GM21576 (cell line): ENCODE data around the gene RAB3B.
"Not testable (repeated sequence)": the region's sequence is repeated elsewhere in the genome, so short reads cannot be mapped to it uniquely, and the experiment has no call there.

Source experiments
- ATAC-seq: cut with Tn5 transposase; IDR thresholded peaks from one replicate; pipeline ENCODE4 v1.9.1; 2021; ENCODE audit warnings: mild to moderate bottlenecking, moderate library complexity; ENCODE audit not compliant: unreplicated experiment

Gene RAB3B

DNA sequence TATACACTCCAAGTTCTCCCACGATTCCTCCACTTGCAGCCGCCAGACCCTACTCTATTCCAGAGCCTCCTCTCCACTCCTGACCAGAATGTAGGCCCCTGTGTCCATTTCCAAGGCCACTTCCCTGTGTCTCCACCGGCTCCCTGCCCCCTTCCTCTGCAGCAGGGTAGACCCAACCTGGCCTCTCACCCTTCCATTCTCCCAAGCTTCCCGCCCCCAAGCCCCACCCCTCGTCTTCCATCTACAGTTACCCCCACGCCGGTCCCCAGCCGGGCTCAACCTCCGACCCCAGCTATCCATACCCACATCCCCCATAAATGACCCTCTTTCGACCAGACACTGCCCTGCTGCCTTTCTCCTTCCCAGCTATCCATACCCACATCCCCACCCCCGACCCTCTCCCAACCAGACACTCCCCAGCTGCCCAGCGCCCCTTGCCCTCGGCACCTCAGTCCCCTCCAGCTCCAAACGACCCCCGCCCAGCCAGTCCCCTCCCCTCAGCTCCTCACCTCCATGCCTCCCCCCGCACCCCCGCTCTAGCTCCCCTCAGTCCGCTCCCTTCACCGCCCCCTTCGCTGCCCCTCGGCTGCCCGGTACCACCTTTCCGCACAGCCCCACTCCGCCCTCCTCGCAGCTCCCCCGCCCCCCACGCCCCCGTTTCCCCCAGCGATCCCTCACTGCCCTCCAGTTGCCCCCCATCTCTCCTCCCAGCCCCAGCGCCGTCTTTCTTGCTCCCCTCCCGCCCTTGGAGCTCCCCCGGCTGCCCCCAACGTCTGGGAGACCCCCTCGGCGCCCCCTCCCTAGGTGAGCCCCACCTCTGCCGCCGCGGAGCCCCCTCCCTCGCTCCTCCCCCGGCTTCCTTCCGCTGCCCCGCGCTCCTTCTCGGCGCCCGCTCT, 670 bp downstream of the RAB3B start:
- ATAC-seq = no peak

DNA sequence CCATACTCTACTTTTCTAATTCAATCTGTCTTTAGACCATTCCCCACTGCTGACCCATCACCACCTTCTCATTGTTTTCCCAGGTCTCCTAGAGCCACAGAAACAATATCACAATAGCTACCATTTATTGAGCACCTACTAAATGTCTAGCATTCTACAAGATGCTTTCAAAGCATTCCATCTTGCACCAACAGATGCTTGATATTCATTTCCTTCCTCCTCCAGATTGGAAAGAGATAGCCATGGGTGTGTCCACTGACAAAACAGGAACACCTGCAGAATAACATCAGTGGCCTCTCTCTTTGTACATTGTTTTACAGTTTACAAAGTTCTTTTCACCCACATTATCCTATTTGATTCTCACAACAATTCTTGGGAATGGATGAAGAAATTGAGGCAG, 2.2 kb downstream of the RAB3B start:
- no peak for ATAC-seq

DNA sequence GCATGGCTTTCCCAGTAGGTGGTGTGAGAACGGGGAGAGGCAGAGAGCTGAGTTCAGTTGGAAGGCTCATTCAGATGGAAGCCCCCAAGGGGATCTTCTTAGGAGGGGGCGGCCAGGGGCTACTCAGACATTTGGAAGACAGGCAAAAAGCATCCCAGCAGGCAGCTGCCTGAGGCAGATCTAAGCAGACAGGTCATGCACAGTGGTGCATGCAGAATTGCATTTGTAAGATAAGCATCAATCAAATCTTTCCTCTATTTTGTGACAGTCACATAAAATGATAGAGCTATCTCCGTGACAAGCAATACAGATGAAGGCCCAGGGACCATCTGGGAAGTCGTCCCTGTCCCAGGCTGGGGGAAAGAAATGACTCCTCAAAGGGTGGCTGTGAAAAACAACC, 3.8 kb downstream of the RAB3B start:
- no peak for ATAC-seq

DNA sequence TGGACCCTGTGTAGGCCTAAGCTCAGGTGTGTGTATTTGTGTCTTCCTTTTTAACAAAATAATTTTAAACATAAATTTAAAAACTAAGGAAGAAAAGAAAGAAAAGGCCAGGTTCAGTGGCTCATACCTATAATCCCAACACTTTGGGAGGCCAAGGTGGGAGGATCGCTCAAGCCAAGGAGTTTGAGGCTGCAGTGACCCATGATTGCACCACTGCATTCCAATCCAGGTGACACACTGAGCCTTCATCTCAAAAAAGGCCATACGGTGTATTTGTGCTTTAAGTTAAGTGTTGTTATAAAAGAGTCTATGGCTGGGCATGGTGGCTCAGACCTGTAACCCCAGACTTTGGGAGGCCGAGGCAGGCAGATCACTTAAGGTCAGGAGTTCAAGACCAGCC, 8.3 kb downstream of the RAB3B start:
- no peak for ATAC-seq

DNA sequence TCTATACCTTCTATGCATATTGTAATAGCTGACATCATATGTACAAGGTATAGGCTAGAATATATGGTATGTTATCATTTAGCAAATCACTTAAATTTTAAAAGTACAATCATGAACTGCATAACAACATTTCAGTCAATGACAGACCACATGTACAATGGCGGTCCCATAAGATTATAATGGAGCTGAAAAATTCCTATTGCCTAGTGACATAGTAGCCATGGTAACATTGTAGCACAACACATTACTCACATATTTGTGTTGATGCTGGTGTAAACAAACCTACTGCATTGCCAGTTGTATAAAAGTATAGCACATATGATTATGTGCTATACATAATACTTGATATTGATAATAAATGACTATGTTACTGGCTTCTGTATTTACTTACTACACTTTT, 8.9 kb downstream of the RAB3B start:
- no peak for ATAC-seq

DNA sequence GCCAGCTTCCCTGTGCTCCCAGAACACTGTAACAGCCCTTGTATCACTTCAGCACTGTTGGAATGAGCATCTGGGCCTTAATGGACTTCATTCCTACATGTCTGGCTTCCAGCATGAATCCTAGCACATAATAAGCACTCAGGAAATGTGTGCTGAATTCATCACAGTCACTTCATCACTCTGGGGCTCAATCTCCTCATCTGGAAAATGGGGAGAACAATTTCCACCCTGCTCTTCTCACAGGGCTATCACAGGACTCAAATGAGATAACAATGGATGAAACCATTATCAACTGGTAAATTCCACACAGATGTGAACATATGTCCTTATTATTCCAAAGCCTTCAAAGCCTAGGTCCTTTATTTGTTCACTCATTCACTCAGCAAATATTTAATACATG, 12.4 kb downstream of the RAB3B start:
- ATAC-seq = no peak

DNA sequence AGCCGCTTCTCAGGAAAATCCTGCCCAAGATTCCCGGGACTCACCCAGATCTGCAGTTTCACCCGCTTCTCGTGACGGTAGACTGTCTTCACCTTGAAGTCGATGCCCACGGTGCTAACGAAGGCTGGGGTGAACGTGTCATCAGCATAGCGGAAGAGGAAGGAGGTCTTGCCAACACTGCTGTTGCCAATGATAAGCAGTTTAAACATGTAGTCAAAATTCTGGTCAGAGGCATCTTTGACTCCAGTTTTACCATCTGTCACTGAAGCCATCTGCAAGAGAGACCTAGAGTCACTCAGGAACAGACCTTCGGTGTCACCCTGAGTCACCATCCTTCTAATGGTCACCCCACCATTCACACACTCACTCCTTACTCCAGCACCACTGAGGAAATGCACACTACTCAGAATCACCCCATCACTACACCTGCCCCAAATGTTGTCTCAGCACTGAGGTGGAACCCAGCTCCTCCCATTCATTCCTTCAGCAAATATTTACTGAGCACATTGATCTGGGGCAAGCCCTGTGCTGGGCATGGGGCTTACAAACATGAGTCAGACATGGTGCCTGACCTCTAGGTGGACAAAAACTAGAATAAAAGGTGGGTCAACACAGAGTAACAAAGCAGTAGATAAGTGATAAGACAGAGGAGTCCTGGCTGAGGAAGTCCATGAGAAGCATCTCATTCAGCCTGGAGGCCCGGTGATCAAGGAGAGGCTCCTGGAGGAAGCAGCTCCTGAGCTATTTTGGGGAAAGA, 13.5 kb downstream of the RAB3B start:
- ATAC-seq = no peak

DNA sequence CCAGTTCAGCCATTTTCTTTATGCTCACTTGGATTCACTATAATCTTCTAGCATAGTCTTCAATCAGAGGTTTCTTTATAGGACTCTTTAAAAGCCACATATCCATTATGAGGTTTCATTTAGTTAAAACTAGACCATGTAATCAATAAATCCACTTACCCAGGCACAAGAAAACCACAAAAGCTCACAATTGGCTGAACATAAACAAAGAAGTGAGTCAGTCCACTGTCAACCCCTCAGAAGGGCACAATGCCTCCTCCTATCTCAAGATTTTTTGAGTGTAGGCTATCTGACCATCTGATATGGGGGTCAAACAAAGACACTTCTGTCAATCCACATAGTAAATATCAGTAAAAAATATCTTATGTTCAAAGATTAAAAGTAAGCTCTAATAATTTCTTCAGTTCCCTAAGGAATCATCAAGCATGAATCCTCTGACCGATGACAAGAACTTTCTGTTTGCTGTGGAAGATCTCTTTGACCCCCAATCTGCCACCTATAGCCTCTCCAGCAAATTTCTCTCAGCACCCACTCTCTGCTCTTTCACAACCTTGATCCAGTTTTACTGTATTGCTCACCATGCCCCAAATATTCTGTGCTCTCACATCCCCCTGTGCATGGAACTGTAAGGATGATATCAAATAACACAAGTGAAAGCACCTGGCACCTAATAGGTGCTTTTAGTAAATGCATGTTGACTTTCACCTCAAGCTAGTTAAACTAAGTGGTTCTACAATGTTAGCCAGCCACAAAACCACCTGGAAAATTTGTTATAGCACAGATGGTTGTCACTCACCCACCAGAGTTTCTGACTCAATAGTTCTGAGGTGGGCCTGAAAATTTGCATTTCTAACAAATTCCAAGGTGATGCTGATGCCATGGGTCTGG, 16.7 kb downstream of the RAB3B start:
- no peak for ATAC-seq

DNA sequence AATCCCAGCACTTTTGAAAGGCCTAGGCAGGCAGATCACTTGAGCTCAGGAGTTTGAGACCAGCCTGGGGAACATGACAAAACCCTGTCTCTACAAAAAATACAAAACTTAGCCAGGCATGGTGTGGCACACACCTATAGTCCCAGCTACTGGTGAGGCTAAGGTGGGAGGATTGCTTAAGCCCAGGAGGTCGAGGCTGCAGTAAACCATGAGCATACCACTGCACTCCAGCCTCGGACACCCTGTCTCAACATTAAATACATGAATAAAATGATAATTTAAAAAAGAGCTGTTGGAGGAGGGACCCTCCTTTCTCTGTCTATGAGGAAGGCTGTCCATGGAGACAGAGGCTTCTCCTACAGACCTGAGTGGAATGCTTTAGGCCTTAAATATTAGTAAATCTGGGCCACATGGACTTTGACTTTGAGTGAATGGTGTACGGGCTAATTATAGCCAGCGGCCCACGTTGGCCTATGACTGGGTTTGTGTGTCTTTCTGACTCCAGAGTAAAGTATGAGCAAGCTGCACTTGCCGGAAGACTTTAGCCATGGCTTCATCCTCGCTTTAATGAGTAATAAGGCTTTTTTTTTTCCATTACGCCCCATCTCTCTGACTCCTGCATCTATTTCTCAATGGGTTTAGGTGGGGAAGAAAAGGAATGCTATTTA, 21.3 kb downstream of the RAB3B start:
- ATAC-seq = no peak

DNA sequence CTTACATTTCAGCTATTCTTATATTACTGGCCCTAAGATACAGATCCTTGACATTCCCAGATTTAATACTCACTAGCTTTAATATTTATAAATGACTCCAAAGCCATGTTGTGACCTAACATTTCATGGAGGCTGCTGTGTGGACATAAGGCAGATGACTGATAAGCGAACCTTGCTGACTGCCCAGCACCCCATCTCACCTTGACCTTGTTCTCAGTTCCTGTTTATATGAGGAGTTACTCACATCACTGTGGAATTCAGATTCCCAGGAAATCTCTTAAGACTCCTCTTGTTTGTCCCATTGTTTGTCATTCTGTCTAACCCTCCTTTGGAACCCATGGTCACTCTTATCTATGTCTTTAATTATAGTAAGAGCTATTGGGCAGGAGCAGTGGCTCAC, 21.9 kb downstream of the RAB3B start:
- ATAC-seq = no peak

DNA sequence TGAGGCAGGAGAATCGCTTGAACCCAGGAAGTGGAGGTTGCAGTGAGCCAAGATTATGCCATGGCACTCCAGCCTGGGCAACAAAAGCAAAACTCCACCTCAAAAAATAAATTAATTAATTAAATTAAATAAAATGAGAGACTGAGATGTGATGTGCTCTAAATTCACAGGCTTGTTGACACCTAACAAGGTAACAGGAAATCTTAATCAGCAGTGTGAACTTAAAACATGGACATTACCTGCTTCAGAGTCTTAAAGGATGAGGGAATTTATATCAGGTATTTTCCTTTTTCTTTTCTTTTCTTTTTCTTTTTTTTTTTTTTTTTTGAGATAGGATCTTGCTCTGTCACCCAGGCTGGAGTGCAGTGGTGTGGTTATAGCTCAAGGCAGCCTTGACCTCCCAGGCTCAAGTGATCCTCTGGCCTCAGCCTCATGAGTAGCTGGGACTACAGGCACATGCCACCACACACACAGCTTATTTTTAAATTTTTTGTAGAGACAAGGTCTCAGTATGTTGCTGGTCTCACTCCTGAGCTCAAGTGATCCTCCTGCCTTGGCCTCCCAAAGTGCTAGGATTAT, 23.2 kb downstream of the RAB3B start:
- ATAC-seq = not testable (repeated sequence)

DNA sequence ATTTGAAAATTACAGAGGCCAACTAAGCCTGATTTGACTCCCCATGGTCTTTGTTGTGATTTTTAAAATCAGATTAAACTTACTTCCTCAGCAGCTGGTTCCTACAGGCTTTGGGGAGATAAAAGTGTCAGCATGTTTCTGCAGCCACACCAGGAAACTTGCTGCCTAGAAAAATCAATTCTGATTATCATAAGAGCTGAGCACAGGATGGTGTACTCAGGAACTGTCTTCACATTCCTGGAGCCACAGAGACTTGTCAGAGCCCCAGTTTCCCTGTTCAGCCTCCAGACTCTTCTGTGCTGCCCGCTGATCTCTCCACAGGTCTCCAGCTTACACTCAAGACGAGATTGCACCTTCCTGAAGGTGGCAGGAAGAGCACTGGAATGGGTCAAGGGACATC, 23.9 kb downstream of the RAB3B start:
- ATAC-seq = no peak

DNA sequence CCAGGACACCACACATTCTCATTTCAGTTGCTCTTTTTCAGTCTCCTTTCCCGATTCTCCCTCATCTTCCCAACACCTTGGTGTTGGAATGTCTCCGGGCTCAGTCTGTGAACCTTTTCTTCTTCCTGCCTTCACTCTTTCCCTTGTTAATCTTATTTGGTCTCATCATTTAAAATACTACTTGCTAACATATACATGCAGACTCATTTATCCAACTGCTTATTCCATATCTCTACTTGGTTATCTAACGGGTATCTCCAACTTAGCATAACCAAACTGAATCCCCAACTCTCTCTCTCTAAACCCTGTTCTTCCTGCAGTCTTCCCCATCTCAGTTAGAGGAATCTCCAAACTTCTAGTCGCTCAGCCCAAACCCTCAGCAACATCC, 26.2 kb downstream of the RAB3B start:
- no peak for ATAC-seq

DNA sequence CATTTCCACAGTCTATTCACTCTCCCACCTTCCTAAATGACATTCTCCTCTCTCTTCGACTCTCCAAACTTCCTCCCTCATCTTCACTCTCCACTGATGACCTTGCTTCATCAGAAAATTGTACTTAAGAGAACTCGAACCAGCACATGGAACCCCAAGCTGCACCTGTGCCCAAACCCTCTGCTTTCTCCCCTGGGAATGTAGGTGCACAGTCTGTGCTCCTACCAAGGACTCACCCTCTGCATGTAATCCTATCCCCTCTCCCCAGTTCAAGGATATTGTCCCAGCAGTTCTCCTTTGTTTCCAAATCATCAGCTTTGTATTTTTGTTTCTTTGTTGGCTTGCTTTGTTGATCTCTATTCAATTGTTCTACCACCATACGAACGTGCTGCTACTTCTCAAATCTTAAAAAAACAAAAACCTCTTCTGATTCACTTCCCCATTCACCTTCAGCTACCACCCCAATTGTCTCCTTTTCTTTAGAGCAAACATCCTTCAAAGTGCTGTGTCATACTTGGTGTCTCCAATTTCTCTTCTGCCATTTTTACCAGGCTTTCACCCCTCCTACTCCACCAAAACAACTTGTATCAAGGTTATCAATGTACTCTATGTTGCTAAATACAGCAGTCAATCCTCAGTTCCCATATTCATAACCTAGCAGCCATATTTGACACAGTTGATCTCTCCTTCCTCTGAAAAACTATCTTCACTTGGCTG, 26.8 kb downstream of the RAB3B start:
- ATAC-seq = no peak

DNA sequence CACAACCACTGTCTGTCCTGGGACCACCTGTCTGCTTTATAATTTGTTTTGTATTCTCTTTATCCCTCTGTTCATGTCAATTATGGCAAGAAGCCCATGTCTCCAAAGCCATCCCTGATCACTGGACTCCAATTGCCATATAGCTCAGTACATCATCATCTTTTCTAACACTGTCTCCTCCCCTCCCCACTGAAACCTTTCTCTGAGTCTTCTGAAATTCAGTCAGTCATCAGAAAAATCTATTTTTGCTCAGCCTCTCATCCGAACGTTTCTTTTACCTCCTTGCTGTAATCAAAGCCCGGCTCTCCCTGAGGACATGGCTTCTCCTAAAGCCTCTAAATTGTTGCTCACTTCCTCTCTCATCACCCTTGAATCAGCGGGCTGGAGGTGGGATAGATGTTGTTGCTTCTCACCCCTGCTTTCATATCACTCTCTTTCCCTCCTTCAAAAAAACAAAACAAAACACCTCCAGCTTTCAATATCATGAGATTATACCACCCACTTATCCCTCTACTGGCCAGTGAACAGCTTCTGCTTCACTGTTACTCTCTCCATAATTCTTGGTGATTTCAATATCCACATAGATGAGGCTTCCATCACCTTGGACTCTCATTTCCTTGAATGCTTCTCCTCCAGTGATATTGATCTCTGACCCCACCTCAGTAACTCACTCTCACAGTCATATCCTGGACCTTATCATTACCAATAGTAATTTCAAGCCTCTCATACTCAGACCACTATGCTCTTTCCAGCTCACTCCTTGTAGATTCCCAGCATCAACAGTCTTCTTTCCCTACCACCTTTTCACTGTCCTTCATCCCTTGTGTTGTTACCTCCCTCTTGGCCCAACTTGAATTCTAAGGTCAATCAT, 27.8 kb downstream of the RAB3B start:
- ATAC-seq = no peak

DNA sequence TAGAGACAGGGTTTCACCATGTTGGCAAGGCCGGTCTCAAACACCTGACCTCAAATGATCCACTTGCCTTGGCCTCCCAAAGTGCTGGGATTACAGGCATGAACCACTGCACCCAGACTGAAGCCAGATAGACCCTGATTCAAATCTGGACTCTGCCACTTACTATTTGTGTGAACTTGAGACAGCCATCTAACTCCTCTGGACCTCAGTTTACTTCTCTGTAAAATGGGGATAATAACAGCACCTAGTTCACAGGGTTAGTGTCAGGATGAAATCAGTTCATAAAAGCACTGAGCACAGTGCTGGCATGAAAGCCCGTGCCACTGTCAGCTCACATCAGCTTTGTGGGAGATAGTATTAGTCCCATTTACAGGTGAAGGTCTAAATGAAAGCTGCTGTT, 28.5 kb downstream of the RAB3B start:
- no peak for ATAC-seq

DNA sequence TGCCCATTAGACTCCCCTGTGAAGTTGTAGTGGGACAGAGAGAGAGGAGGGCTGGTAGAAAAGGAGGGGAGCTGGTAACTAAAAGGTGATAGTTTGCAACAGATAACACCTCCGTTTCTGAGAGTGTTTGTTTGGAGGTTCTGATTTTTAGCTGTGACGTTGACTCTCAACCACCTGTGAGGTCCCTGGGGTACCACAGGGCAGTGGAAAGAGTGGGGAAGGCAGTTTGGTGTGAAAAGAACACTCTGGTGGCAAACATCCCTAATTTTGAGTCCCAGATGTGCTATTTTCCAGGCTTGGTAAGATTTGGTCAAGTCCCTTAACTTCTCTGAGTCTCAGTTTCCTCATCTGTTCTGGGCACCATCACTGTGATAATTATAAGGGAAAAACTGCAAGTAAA, 29.3 kb downstream of the RAB3B start:
- no peak for ATAC-seq

DNA sequence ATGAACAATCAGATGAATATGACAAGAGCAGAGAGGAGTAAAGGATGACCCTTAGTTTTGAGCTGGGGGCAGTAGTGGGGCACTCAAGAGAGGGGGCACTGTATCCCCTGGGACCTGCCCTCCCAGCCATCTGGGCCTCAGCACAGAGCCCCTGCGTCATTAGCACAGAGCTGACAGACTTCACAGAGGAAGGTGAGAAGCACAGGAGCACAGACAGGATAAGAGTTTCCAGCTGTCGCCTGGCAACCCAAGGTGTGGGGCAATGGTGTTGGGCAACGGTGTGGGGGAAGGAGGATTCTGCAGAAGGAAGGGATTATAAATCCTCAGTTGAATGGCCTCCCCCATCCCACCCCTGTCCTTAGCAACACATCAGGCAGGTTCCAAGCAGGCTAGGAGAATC, 30.2 kb downstream of the RAB3B start:
- no peak for ATAC-seq

DNA sequence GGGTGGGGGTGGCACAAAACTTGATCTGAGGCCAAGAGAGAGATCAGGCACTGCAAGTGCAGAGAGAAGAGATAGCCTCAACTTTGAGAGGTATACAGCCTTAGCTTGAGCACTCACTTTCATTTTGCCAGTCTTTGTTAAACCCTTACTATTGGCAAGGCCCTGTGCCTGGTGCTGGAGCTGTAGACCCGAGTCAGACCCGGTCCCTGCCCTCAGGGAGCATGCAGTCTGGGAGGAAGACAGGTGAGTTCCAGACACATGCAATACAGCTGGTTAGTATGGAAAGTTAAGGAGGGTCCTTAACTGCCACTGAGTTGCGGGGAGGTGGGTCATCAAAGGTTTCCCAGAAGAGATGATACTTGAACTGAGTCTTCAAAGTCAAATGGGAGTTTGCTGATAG, 31.7 kb downstream of the RAB3B start:
- no peak for ATAC-seq
